ENCODE data around the gene HTR2B. TPM values are rescaled to one million over a fixed set of nuclear protein-coding genes. Genes with fewer than 3 reads are reported as not detected.
A peak's percentile ranks its signal among the peaks of the same experiment; 100 is the strongest.
"Not testable (repeated sequence)": the region's sequence is repeated elsewhere in the genome, so short reads cannot be mapped to it uniquely, and the experiment has no call there.

Gene HTR2B
- total RNA-seq, 1 donor from 2014 or later, result 2.6 TPM

- intact Hi-C loops (cut with DNase I), result no loop called here
- no peaks in the 10 kb centered on the region for H3K27me3 ChIP-seq
- DNase-seq, result no peak
- ATAC-seq, result peak; percentile 45
- no peak for TF ChIP-seq CTCF (IDR thresholded peaks at IDR 0.05)
- no peaks in the 10 kb centered on the region for H3K4me1 ChIP-seq
- no peak overlapping the region for H3K27ac ChIP-seq
- no peaks in the 10 kb centered on the region for H3K9me3 ChIP-seq
- no peak overlapping the region for H3K4me3 ChIP-seq
- peaks cover 99% of the 10 kb centered on the region for H3K36me3 ChIP-seq
These were observed 40.3 kb downstream of the HTR2B start for GRCh38 chr2:231084565-231084964.

- DNase-seq (no peak), ATAC-seq (no peak)
- Histone ChIP-seq H3K27me3 (no peaks in the 10 kb centered on the region), H3K4me3 (no peak overlapping the region), H3K27ac (no peak overlapping the region), H3K36me3 (peaks cover 88% of the 10 kb centered on the region), H3K4me1 (no peaks in the 10 kb centered on the region), H3K9me3 (no peaks in the 10 kb centered on the region)
- no peak for TF ChIP-seq CTCF (IDR thresholded peaks at IDR 0.05)
- intact Hi-C loops (cut with DNase I), result no loop called here
These were observed 55.3 kb downstream of the HTR2B start for GRCh38 chr2:231069379-231070054.

- intact Hi-C loops (cut with DNase I), result no loop called here
- DNase-seq, result no peak
- Histone ChIP-seq H3K4me3 (no peak overlapping the region), H3K4me1 (no peaks in the 10 kb centered on the region), H3K27me3 (no peaks in the 10 kb centered on the region), H3K36me3 (peaks cover 92% of the 10 kb centered on the region), H3K27ac (no peak overlapping the region), H3K9me3 (no peaks in the 10 kb centered on the region)
- no peak for ATAC-seq
- no peak for TF ChIP-seq CTCF (IDR thresholded peaks at IDR 0.05)
These were observed 56.2 kb downstream of the HTR2B start for GRCh38 chr2:231068525-231069222.

GRCh38 chr2:231067531-231067930, 57.3 kb downstream of the HTR2B start:
- H3K4me1 ChIP-seq; DNase-seq; H3K9me3 ChIP-seq; ATAC-seq; H3K4me3 ChIP-seq; intact Hi-C loops (cut with DNase I); H3K27me3 ChIP-seq; H3K27ac ChIP-seq: not testable (repeated sequence)
- H3K36me3 ChIP-seq, result peaks cover 93% of the 10 kb centered on the region

- Histone ChIP-seq H3K4me3 (no peak overlapping the region), H3K36me3 (peaks cover 92% of the 10 kb centered on the region), H3K4me1 (no peaks in the 10 kb centered on the region), H3K9me3 (no peaks in the 10 kb centered on the region), H3K27ac (no peak overlapping the region), H3K27me3 (no peaks in the 10 kb centered on the region)
- ATAC-seq, result no peak
- no peak for TF ChIP-seq CTCF (IDR thresholded peaks at IDR 0.05)
- DNase-seq, result no peak
- intact Hi-C loops (cut with DNase I), result no loop called here
These were observed 58.9 kb downstream of the HTR2B start for GRCh38 chr2:231065966-231066365.

GRCh38 chr2:231063347-231063746, 61.5 kb downstream of the HTR2B start:
- Histone ChIP-seq H3K27me3 (no peaks in the 10 kb centered on the region), H3K4me1 (peaks cover 19% of the 10 kb centered on the region), H3K27ac (no peak overlapping the region), H3K9me3 (no peaks in the 10 kb centered on the region), H3K36me3 (peaks cover 69% of the 10 kb centered on the region), H3K4me3 (no peak overlapping the region)
- no peak for TF ChIP-seq CTCF (IDR thresholded peaks at IDR 0.05)
- ATAC-seq, result no peak
- intact Hi-C loops (cut with DNase I), result no loop called here
- no peak for DNase-seq
